Thoracic aorta (tissue), 2 donors: ENCODE data around the gene ALG9. TPM values are rescaled to one million over a fixed set of nuclear protein-coding genes. Genes with fewer than 3 reads are reported as not detected.
A peak's percentile ranks its signal among the peaks of the same experiment; 100 is the strongest.

ENCODE experiments used
- ATAC-seq: fragments of 150-250 bp; one replicate; pipeline ENCODE4 v1.8.0; 2017; ENCODE audit warnings: low read depth; ENCODE audit not compliant: insufficient number of reproducible peaks, low FRiP score
- DNase-seq: peaks from one replicate; pipeline ENCODE4 v3.0.0-alpha.2; 2020; ENCODE audit warnings: low spot score
- H3K27ac ChIP-seq, 2 donors: fragments of 200-600 bp; sonication (generic); 1 replicate in 1 of 2; 2 replicates in 1 of 2; pipeline ENCODE4 v1.5.1; 2016; ENCODE audit warnings: mild to moderate bottlenecking in 2 of 2, moderate library complexity in 2 of 2
- H3K27me3 ChIP-seq: fragments of 200-600 bp; sonication (generic); replicated peaks from 2 replicates; pipeline ENCODE4 v1.6.0; 2016; ENCODE audit warnings: mild to moderate bottlenecking; ENCODE audit not compliant: insufficient read depth
- H3K36me3 ChIP-seq: fragments of 200-600 bp; sonication (generic); one replicate; pipeline ENCODE4 v1.5.1; 2016
- H3K4me1 ChIP-seq, 2 donors: fragments of 200-600 bp; sonication (generic); 1 replicate in 1 of 2; 2 replicates in 1 of 2; pipeline versions ENCODE4 v1.5.1 to v1.6.0; 2016; ENCODE audit warnings: low read depth in 2 of 2, mild to moderate bottlenecking in 1 of 2; ENCODE audit not compliant: control insufficient read depth in 1 of 2
- H3K4me3 ChIP-seq: fragments of 200-600 bp; sonication (generic); 2 replicates; pipeline ENCODE4 v1.5.1; 2016; ENCODE audit warnings: mild to moderate bottlenecking
- H3K9me3 ChIP-seq: fragments of 200-600 bp; sonication (generic); 2 replicates; pipeline ENCODE4 v1.5.1; 2016
- CTCF ChIP-seq: fragments of 200-600 bp; sonication (generic); IDR thresholded peaks from one replicate; pipeline ENCODE4 v1.5.1; 2019; ENCODE audit warnings: antibody characterized with exemption
- total RNA-seq, 2 donors: library from RNA; depleted of rRNA; stranded (reverse); fragments of >200 nt; gene quantifications; one replicate each; pipeline versions ENCODE4 v1.1.0 to v1.2.3, GENCODE V29; 2016

ALG9 gene
- total RNA-seq, 2 donors from 2014 or later, result 21.2 to 33.4 TPM

GRCh38 chr11:111878849-111879636, 7.7 kb upstream of the ALG9 start, which contains the start of the genes CFAP68 and FDXACB1:
Gene CFAP68 (plus strand): TSS chr11:111879541. CDS start chr11:111879561, 20 bp downstream.
Gene FDXACB1 (minus strand): TSS chr11:111879165. CDS start chr11:111879132, 33 bp downstream.
- Histone ChIP-seq H3K27ac (peak within 1 kb of the TSS; percentile 94 to 96), H3K9me3 (no peaks in the 10 kb centered on the region), H3K36me3 (no peaks in the 10 kb centered on the region), H3K4me3 (peak within 1 kb of the TSS; percentile 74), H3K27me3 (no peaks in the 10 kb centered on the region), H3K4me1 (peaks cover 4 to 19% of the 10 kb centered on the region in 2 donors)
- peak; percentile 93 for DNase-seq
- peak; percentile 98 for ATAC-seq
- TF ChIP-seq CTCF, result peak; percentile 97

GRCh38 chr11:111878385-111878848, 7.0 kb upstream of the ALG9 start:
- Histone ChIP-seq H3K27ac (peak overlapping the region; percentile 94 to 96), H3K27me3 (no peaks in the 10 kb centered on the region), H3K4me3 (peak overlapping the region; percentile 74), H3K36me3 (no peaks in the 10 kb centered on the region), H3K9me3 (no peaks in the 10 kb centered on the region), H3K4me1 (peaks cover 4 to 19% of the 10 kb centered on the region in 2 donors)
- no peak for DNase-seq
- no peak for ATAC-seq
- no peak for TF ChIP-seq CTCF

- H3K4me1 ChIP-seq, result peaks cover 0 to 22% of the 10 kb centered on the region in 2 donors
- H3K27ac ChIP-seq, result peak overlapping the region; percentile 87
- no peaks in the 10 kb centered on the region for H3K9me3 ChIP-seq
- ATAC-seq, result no peak
- no peak for DNase-seq
- no peak for TF ChIP-seq CTCF
- H3K27me3 ChIP-seq, result no peaks in the 10 kb centered on the region
- H3K4me3 ChIP-seq, result peak overlapping the region; percentile 90
- H3K36me3 ChIP-seq, result peaks cover 8% of the 10 kb centered on the region
Measured at GRCh38 chr11:111871693-111872161, 346 bp upstream of the ALG9 start.

- Histone ChIP-seq H3K4me1 (peaks cover 0 to 22% of the 10 kb centered on the region in 2 donors), H3K27ac (peak overlapping the region; percentile 87), H3K36me3 (peaks cover 12% of the 10 kb centered on the region), H3K4me3 (peak overlapping the region; percentile 90), H3K27me3 (no peaks in the 10 kb centered on the region), H3K9me3 (no peaks in the 10 kb centered on the region)
- ATAC-seq (no peak), DNase-seq (no peak)
- no peak for TF ChIP-seq CTCF
Measured at GRCh38 chr11:111870522-111870885, 877 bp downstream of the ALG9 start.

- Histone ChIP-seq H3K4me3 (peak overlapping the region; percentile 90), H3K9me3 (no peaks in the 10 kb centered on the region), H3K27me3 (no peaks in the 10 kb centered on the region), H3K27ac (no peak overlapping the region), H3K4me1 (peaks cover 0 to 22% of the 10 kb centered on the region in 2 donors), H3K36me3 (peaks cover 12% of the 10 kb centered on the region)
- ATAC-seq (no peak), DNase-seq (no peak)
- TF ChIP-seq CTCF, result no peak
Measured at GRCh38 chr11:111870113-111870512, 1.3 kb downstream of the ALG9 start.
